ENCODE results near the gene ST3GAL4. TPM values are rescaled to one million over a fixed set of nuclear protein-coding genes. Genes with fewer than 3 reads are reported as not detected.
"Not testable (repeated sequence)": the region's sequence is repeated elsewhere in the genome, so short reads cannot be mapped to it uniquely, and the experiment has no call there.

ST3GAL4 gene
- total and polyA plus RNA-seq, 4 donors, result 23.6 to 38.3 (median 31.7) TPM

GRCh38 chr11:126362879-126363655 lies 7.6 kb downstream of the ST3GAL4 start:
- H3K4me3 ChIP-seq, result no peak overlapping the region
- H3K36me3 ChIP-seq (ENCODE audit: control insufficient read depth in 4 of 4, insufficient read depth in 4 of 4, low read length in 4 of 4), result no peaks in the 10 kb centered on the region
- no peak overlapping the region for H3K27ac ChIP-seq (ENCODE audit: low read depth in 1 of 2, low read length in 1 of 2)
- WGBS, 2 donors, result 69 to 76% methylated on average over 9 of the region's 9 CpGs
- DNase-seq, result no peak
- H3K4me1 ChIP-seq (ENCODE audit: control insufficient read depth in 5 of 5, insufficient read depth in 5 of 5, low read length in 5 of 5), result peaks cover 8 to 29% (median 16%) of the 10 kb centered on the region in 5 donors
- no peak overlapping the region for H3K9ac ChIP-seq (ENCODE audit: insufficient read depth in 1 of 2, low read length in 2 of 2)
- H3K27me3 ChIP-seq (ENCODE audit: control insufficient read depth in 3 of 3, insufficient read depth in 3 of 3, low read length in 2 of 3), result no peaks in the 10 kb centered on the region
- ATAC-seq (ENCODE audit: insufficient read depth, low FRiP score), result no peak
- no peak for TF ChIP-seq CTCF (IDR thresholded peaks at IDR 0.05; ENCODE audit: control extremely low read depth, extremely low read depth)
- no peaks in the 10 kb centered on the region for H3K9me3 ChIP-seq (ENCODE audit: control insufficient read depth in 4 of 4, insufficient read depth in 3 of 4, low read length in 3 of 4)

- Histone ChIP-seq H3K27me3 (ENCODE audit: control insufficient read depth in 3 of 3, insufficient read depth in 3 of 3, low read length in 2 of 3) (no peaks in the 10 kb centered on the region), H3K4me1 (ENCODE audit: control insufficient read depth in 5 of 5, insufficient read depth in 5 of 5, low read length in 5 of 5) (peaks cover 7 to 21% (median 16%) of the 10 kb centered on the region in 5 donors), H3K9me3 (ENCODE audit: control insufficient read depth in 4 of 4, insufficient read depth in 3 of 4, low read length in 3 of 4) (no peaks in the 10 kb centered on the region), H3K4me3 (no peak overlapping the region), H3K27ac (ENCODE audit: low read depth in 1 of 2, low read length in 1 of 2) (no peak overlapping the region), H3K36me3 (ENCODE audit: control insufficient read depth in 4 of 4, insufficient read depth in 4 of 4, low read length in 4 of 4) (no peaks in the 10 kb centered on the region), H3K9ac (ENCODE audit: insufficient read depth in 1 of 2, low read length in 2 of 2) (no peak overlapping the region)
- ATAC-seq (ENCODE audit: insufficient read depth, low FRiP score) (no peak), DNase-seq (no peak)
- 78 to 86% methylated on average over 10 of the region's 10 CpGs for WGBS, 2 donors
- no peak for TF ChIP-seq CTCF (IDR thresholded peaks at IDR 0.05; ENCODE audit: control extremely low read depth, extremely low read depth)
Measured at GRCh38 chr11:126363706-126364248, 8.3 kb downstream of the ST3GAL4 start.

- ATAC-seq (ENCODE audit: insufficient read depth, low FRiP score); H3K36me3 ChIP-seq (ENCODE audit: control insufficient read depth in 4 of 4, insufficient read depth in 4 of 4, low read length in 4 of 4); H3K9ac ChIP-seq (ENCODE audit: insufficient read depth in 1 of 2, low read length in 2 of 2); H3K27ac ChIP-seq (ENCODE audit: low read depth in 1 of 2, low read length in 1 of 2); H3K9me3 ChIP-seq (ENCODE audit: control insufficient read depth in 4 of 4, insufficient read depth in 3 of 4, low read length in 3 of 4); DNase-seq; H3K4me3 ChIP-seq; H3K27me3 ChIP-seq (ENCODE audit: control insufficient read depth in 3 of 3, insufficient read depth in 3 of 3, low read length in 2 of 3): not testable (repeated sequence)
- 69 to 92% methylated on average over 4 to 5 of the region's 9 CpGs for WGBS, 2 donors
- peaks cover 3 to 18% (median 12%) of the 10 kb centered on the region in 5 donors for H3K4me1 ChIP-seq (ENCODE audit: control insufficient read depth in 5 of 5, insufficient read depth in 5 of 5, low read length in 5 of 5)
Measured at GRCh38 chr11:126364735-126365134, 9.2 kb downstream of the ST3GAL4 start.

GRCh38 chr11:126365508-126365907 lies 10.0 kb downstream of the ST3GAL4 start:
- 70 to 73% methylated on average over 3 to 5 of the region's 5 CpGs for WGBS, 2 donors

More at GRCh38 chr11:126365508-126365907, 10.0 kb downstream of the ST3GAL4 start:
- peak overlapping the region; percentile 4 to 47 for H3K27ac ChIP-seq (ENCODE audit: low read depth in 1 of 2, low read length in 1 of 2)
- H3K4me1 ChIP-seq (ENCODE audit: control insufficient read depth in 5 of 5, insufficient read depth in 5 of 5, low read length in 5 of 5), result peaks cover 0 to 16% (median 5%) of the 10 kb centered on the region in 5 donors
- not testable (repeated sequence) for H3K36me3 ChIP-seq (ENCODE audit: control insufficient read depth in 4 of 4, insufficient read depth in 4 of 4, low read length in 4 of 4); H3K9me3 ChIP-seq (ENCODE audit: control insufficient read depth in 4 of 4, insufficient read depth in 3 of 4, low read length in 3 of 4); ATAC-seq (ENCODE audit: insufficient read depth, low FRiP score); DNase-seq; H3K9ac ChIP-seq (ENCODE audit: insufficient read depth in 1 of 2, low read length in 2 of 2); H3K27me3 ChIP-seq (ENCODE audit: control insufficient read depth in 3 of 3, insufficient read depth in 3 of 3, low read length in 2 of 3); H3K4me3 ChIP-seq

Data from lung (tissue), 12 donors.